WTC11 (cell line): ENCODE data around the gene STON2. TPM values are rescaled to one million over a fixed set of nuclear protein-coding genes. Genes with fewer than 3 reads are reported as not detected.

Experiments
- ATAC-seq: fragments of 200-7000 bp; cut with Tn5 transposase; 2 replicates; pipeline ENCODE4 v1.10.0; 2021; ENCODE audit warnings: mild to moderate bottlenecking, moderate library complexity
- CTCF ChIA-PET: fragments of 300-600 bp; sonication (Branson Sonifier 250); formaldehyde crosslinking; loops from one replicate; lab custom pipeline; 2021; ENCODE audit warnings: antibody characterized with exemption; lab: Charles Lee
- POLR2A ChIA-PET: fragments of 350-600 bp; sonication (Branson Sonifier 250); formaldehyde crosslinking; loops from one replicate; lab custom pipeline; 2021; ENCODE audit warnings: antibody characterized with exemption; lab: Charles Lee
- DNase-seq: peaks from one replicate; pipeline ENCODE4 v3.0.0; 2021; ENCODE audit warnings: low spot score
- H3K27ac Mint-ChIP-seq: 2 replicates; pipeline ENCODE4 v1.8.0; 2021; ENCODE audit warnings: mixed read lengths
- H3K27me3 Mint-ChIP-seq: 2 replicates; pipeline ENCODE4 v1.8.0; 2021; ENCODE audit warnings: low read depth, mild to moderate bottlenecking, moderate library complexity, mixed read lengths
- H3K36me3 Mint-ChIP-seq: 2 replicates; pipeline ENCODE4 v1.8.0; 2021; ENCODE audit warnings: mixed read lengths
- H3K4me1 Mint-ChIP-seq: 2 replicates; pipeline ENCODE4 v1.8.0; 2022; ENCODE audit warnings: mixed read lengths
- H3K4me3 Mint-ChIP-seq: 2 replicates; pipeline ENCODE4 v1.8.0; 2021; ENCODE audit warnings: mild to moderate bottlenecking, moderate library complexity, mixed read lengths
- H3K9me3 Mint-ChIP-seq: 2 replicates; pipeline ENCODE4 v1.8.0; 2021; ENCODE audit warnings: mixed read lengths
- AFF4 ChIP-seq: sonication (generic); formaldehyde crosslinking; IDR thresholded peaks from 2 replicates; pipeline ENCODE4 v1.8.1; 2023; ENCODE audit warnings: mild to moderate bottlenecking, missing genetic modification reagents, borderline replicate concordance
- E2F1 ChIP-seq: sonication (generic); formaldehyde crosslinking; IDR thresholded peaks from 2 replicates; pipeline ENCODE4 v1.8.0; 2022; ENCODE audit warnings: mild to moderate bottlenecking, missing genetic modification reagents
- E2F4 ChIP-seq: sonication (generic); formaldehyde crosslinking; IDR thresholded peaks from 2 replicates; pipeline ENCODE4 v1.8.1; 2022; ENCODE audit warnings: low read depth, mild to moderate bottlenecking, moderate library complexity, missing genetic modification reagents, borderline replicate concordance
- E2F5 ChIP-seq: sonication (generic); formaldehyde crosslinking; IDR thresholded peaks from 2 replicates; pipeline ENCODE4 v1.8.1; 2022; ENCODE audit warnings: mild to moderate bottlenecking, moderate library complexity, missing genetic modification reagents
- EMX1 ChIP-seq: fragments of 250-450 bp; sonication (Bioruptor Pico); IDR thresholded peaks from 2 replicates; pipeline ENCODE4 v1.8.0; 2021; ENCODE audit warnings: mild to moderate bottlenecking
- ESRRA ChIP-seq: sonication (generic); formaldehyde crosslinking; IDR thresholded peaks from 2 replicates; pipeline ENCODE4 v1.8.1; 2022; ENCODE audit warnings: mild to moderate bottlenecking, missing genetic modification reagents, borderline replicate concordance
- FOXK1 ChIP-seq: sonication (generic); formaldehyde crosslinking; IDR thresholded peaks from 2 replicates; pipeline ENCODE4 v1.8.0; 2022; ENCODE audit warnings: mild to moderate bottlenecking, moderate library complexity, missing genetic modification reagents
- FOXP4 ChIP-seq: sonication (generic); formaldehyde crosslinking; IDR thresholded peaks from 2 replicates; pipeline ENCODE4 v1.8.0; 2022; ENCODE audit warnings: mild to moderate bottlenecking, missing genetic modification reagents
- GTF2I ChIP-seq: fragments of 250-450 bp; sonication (Bioruptor Pico); conservative IDR thresholded peaks from 2 replicates; pipeline ENCODE4 v1.4.0; 2021; ENCODE audit warnings: mild to moderate bottlenecking
- KAT7 ChIP-seq: sonication (generic); formaldehyde crosslinking; IDR thresholded peaks from 2 replicates; pipeline ENCODE4 v1.8.1; 2023; ENCODE audit warnings: missing genetic modification reagents, mild to moderate bottlenecking, borderline replicate concordance
- MLX ChIP-seq: sonication (generic); formaldehyde crosslinking; IDR thresholded peaks from 2 replicates; pipeline ENCODE4 v1.8.1; 2023; ENCODE audit warnings: mild to moderate bottlenecking, missing genetic modification reagents, moderate library complexity
- MYBL2 ChIP-seq: sonication (generic); formaldehyde crosslinking; IDR thresholded peaks from 2 replicates; pipeline ENCODE4 v1.8.1; 2023; ENCODE audit warnings: mild to moderate bottlenecking, moderate library complexity, missing genetic modification reagents
- NFE2L1 ChIP-seq: sonication (generic); formaldehyde crosslinking; IDR thresholded peaks from 2 replicates; pipeline ENCODE4 v1.8.1; 2023; ENCODE audit warnings: missing genetic modification reagents
- NFYB ChIP-seq: sonication (generic); formaldehyde crosslinking; conservative IDR thresholded peaks from 2 replicates; pipeline ENCODE4 v1.8.0; 2022; ENCODE audit warnings: low read depth, missing genetic modification reagents
- SMAD3 ChIP-seq: sonication (generic); formaldehyde crosslinking; IDR thresholded peaks from 2 replicates; pipeline ENCODE4 v1.8.0; 2022; ENCODE audit warnings: missing genetic modification reagents, mild to moderate bottlenecking, borderline replicate concordance
- STAT6 ChIP-seq: sonication (generic); formaldehyde crosslinking; conservative IDR thresholded peaks from 2 replicates; pipeline ENCODE4 v1.8.1; 2023; ENCODE audit warnings: mild to moderate bottlenecking, low read depth, missing genetic modification reagents, moderate library complexity
- USF1 ChIP-seq: sonication (generic); formaldehyde crosslinking; IDR thresholded peaks from 2 replicates; pipeline ENCODE4 v1.8.0; 2022; ENCODE audit warnings: mild to moderate bottlenecking, missing genetic modification reagents
- ZNF138 ChIP-seq: sonication (generic); formaldehyde crosslinking; conservative IDR thresholded peaks from 2 replicates; pipeline ENCODE4 v1.8.1; 2022; ENCODE audit warnings: mild to moderate bottlenecking, moderate library complexity, missing genetic modification reagents
- total RNA-seq: library from RNA; stranded (reverse); gene quantifications from 3 replicates; pipeline ENCODE4 v1.2.3, GENCODE V29; 2021

Gene STON2
- total RNA-seq, 1 experiment from 2014 or later, result 69.2 TPM

GRCh38 chr14:81449114-81449513, 49.0 kb upstream of the STON2 start:
- peaks cover 32% of the 10 kb centered on the region for H3K4me1 Mint-ChIP-seq
- H3K27me3 Mint-ChIP-seq, result peaks cover 4% of the 10 kb centered on the region; the same call in 1 of the 2 replicates
- DNase-seq (no peak), ATAC-seq (no peak)
- H3K4me3 Mint-ChIP-seq, result no peak overlapping the region
- peaks cover 4% of the 10 kb centered on the region for H3K9me3 Mint-ChIP-seq
- ChIA-PET POLR2A (interaction anchor here (1.4 to 1.7 kb wide), 2 partner anchors 13 to 230 kb away, joined by 5 to 7 read pairs; no protein-coding TSS in a partner anchor), CTCF (interaction anchor here (0.7 to 3.0 kb wide), 7 partner anchors 13 to 279 kb away, joined by 3 to 23 read pairs (median 4); no protein-coding TSS in a partner anchor)
- H3K36me3 Mint-ChIP-seq, result no peaks in the 10 kb centered on the region
- no peak for TF ChIP-seq FOXK1 (CRISPR knock-in tag)
- TF ChIP-seq AFF4 (CRISPR knock-in tag), result no peak
- no peak for TF ChIP-seq MYBL2
- no peak for TF ChIP-seq SMAD3 (CRISPR knock-in tag)
- no peak for TF ChIP-seq E2F1 (CRISPR knock-in tag)
- TF ChIP-seq E2F4, result no peak
- no peak for TF ChIP-seq EMX1 (CRISPR knock-in tag)
- H3K27ac Mint-ChIP-seq, result no peak overlapping the region

GRCh38 chr14:81447021-81447764, 47.1 kb upstream of the STON2 start:
- POLR2A ChIA-PET, result no interaction called here
- Mint-ChIP-seq H3K4me3 (no peak overlapping the region), H3K36me3 (no peaks in the 10 kb centered on the region)
- TF ChIP-seq NFE2L1 (CRISPR knock-in tag), result no peak
- TF ChIP-seq NFYB, result no peak
- TF ChIP-seq FOXP4 (CRISPR knock-in tag), result no peak
- TF ChIP-seq E2F5 (CRISPR knock-in tag), result no peak
- no peak for TF ChIP-seq MLX (CRISPR knock-in tag)
- no peak for TF ChIP-seq FOXK1 (CRISPR knock-in tag)
- TF ChIP-seq USF1, result no peak
- TF ChIP-seq ESRRA (CRISPR knock-in tag), result no peak
- no peak for TF ChIP-seq KAT7 (CRISPR knock-in tag)
- no peak for TF ChIP-seq EMX1 (CRISPR knock-in tag)
- TF ChIP-seq ZNF138 (CRISPR knock-in tag), result no peak
- no peak for TF ChIP-seq GTF2I
- TF ChIP-seq STAT6, result no peak

More at GRCh38 chr14:81447021-81447764, 47.1 kb upstream of the STON2 start:
- no peak overlapping the region for H3K27ac Mint-ChIP-seq
- peaks cover 13% of the 10 kb centered on the region for H3K9me3 Mint-ChIP-seq
- ATAC-seq (no peak), DNase-seq (no peak)
- peaks cover 4% of the 10 kb centered on the region; the same call in 1 of the 2 replicates for H3K27me3 Mint-ChIP-seq
- CTCF ChIA-PET, result interaction anchor here (1.0 to 2.1 kb wide), 2 partner anchors 93 to 177 kb away, joined by 3 to 10 read pairs; no protein-coding TSS in a partner anchor
- peaks cover 24% of the 10 kb centered on the region for H3K4me1 Mint-ChIP-seq
